ENCODE results near the gene GIPC3.

The GIPC3 gene

GRCh38 chr19:3641515-3642269 lies 56.4 kb downstream of the GIPC3 start:
- no peak for DNase-seq

GRCh38 chr19:3642296-3642695 lies 57.0 kb downstream of the GIPC3 start:
- DNase-seq = no peak

Measured in CD4-positive, alpha-beta T cell treated with Interleukin-12 subunit alpha and Interleukin-12 subunit beta, for 1 hour (primary cell).